ENCODE data around the gene EPG5.

- TF ChIP-seq POLR2A (IDR thresholded peaks at IDR 0.05; ENCODE audit: low read depth, low read length) (no peak), NFE2L2 (IDR thresholded peaks at IDR 0.05; ENCODE audit: low read depth, low read length) (no peak), CEBPB (IDR thresholded peaks at IDR 0.05; ENCODE audit: low read depth, low read length) (peak; percentile 83), CHD1 (IDR thresholded peaks at IDR 0.05; ENCODE audit: low read depth, low read length) (no peak), RAD21 (IDR thresholded peaks at IDR 0.05; ENCODE audit: low read length) (no peak), MAFK (IDR thresholded peaks at IDR 0.05; ENCODE audit: low read depth, low read length) (no peak), MXI1 (IDR thresholded peaks at IDR 0.05; ENCODE audit: borderline replicate concordance, low read depth, low read length) (no peak), RCOR1 (IDR thresholded peaks at IDR 0.05; ENCODE audit: insufficient replicate concordance, low read length) (no peak), SMC3 (IDR thresholded peaks at IDR 0.05; ENCODE audit: low read depth, low read length) (no peak), FOS (IDR thresholded peaks at IDR 0.05; ENCODE audit: low read depth, low read length) (no peak)
- TF ChIP-seq, protein P1, sequence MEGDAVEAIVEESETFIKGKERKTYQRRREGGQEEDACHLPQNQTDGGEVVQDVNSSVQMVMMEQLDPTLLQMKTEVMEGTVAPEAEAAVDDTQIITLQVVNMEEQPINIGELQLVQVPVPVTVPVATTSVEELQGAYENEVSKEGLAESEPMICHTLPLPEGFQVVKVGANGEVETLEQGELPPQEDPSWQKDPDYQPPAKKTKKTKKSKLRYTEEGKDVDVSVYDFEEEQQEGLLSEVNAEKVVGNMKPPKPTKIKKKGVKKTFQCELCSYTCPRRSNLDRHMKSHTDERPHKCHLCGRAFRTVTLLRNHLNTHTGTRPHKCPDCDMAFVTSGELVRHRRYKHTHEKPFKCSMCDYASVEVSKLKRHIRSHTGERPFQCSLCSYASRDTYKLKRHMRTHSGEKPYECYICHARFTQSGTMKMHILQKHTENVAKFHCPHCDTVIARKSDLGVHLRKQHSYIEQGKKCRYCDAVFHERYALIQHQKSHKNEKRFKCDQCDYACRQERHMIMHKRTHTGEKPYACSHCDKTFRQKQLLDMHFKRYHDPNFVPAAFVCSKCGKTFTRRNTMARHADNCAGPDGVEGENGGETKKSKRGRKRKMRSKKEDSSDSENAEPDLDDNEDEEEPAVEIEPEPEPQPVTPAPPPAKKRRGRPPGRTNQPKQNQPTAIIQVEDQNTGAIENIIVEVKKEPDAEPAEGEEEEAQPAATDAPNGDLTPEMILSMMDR (conservative IDR thresholded peaks at IDR 0.05; ENCODE audit: low read depth, low read length): no peak
- TF ChIP-seq, protein P2, sequence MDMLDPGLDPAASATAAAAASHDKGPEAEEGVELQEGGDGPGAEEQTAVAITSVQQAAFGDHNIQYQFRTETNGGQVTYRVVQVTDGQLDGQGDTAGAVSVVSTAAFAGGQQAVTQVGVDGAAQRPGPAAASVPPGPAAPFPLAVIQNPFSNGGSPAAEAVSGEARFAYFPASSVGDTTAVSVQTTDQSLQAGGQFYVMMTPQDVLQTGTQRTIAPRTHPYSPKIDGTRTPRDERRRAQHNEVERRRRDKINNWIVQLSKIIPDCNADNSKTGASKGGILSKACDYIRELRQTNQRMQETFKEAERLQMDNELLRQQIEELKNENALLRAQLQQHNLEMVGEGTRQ (IDR thresholded peaks at IDR 0.05; ENCODE audit: low read depth, low read length): no peak
Observed at GRCh38 chr18:45871431-45872084, 95.6 kb downstream of the EPG5 start.

Data from IMR-90 (cell line).